Measurements from ENCODE around the gene ADGRD1.

DNA sequence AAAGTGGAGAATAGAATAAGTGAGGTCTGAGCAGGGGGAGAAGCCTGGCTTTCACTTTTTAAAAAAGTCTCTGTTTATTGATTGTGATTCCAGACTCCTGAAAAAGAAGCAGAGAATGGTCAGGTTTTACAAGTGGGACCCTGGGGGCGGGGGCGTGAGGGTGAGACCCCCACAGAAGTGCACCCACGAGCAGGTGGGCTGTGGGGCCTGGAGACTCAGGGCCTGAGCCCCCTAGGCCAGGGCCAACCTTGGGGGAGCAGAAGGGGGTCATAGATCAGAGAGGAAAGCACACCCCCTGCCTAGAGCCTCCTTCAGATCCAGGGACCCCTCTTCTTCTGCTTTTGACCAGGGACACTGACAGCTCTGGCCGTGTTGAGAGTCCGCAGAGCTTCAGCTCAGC lies 180.3 kb downstream of the ADGRD1 start:
- TF ChIP-seq POLR2A (IDR thresholded peaks at IDR 0.05; ENCODE audit: low read depth, low read length) (no peak), POLR2AphosphoS5 (IDR thresholded peaks at IDR 0.05; ENCODE audit: low read depth, low read length) (no peak), TAF1 (IDR thresholded peaks at IDR 0.05; ENCODE audit: low read depth, low read length) (no peak)
